Ectodermal cell (in vitro differentiated cells): ENCODE measurements around the gene MAP3K21.

ENCODE experiments used
- H3K27ac ChIP-seq: 2 replicates; pipeline ENCODE4 v1.7.0; 2013; ENCODE audit warnings: mild to moderate bottlenecking, low read depth, low read length; ENCODE audit not compliant: insufficient read depth, poor library complexity, severe bottlenecking
- H3K27me3 ChIP-seq: 2 replicates; pipeline ENCODE4 v1.7.0; 2013; ENCODE audit warnings: mild to moderate bottlenecking, low read length; ENCODE audit not compliant: insufficient read depth, control insufficient read depth, poor library complexity, severe bottlenecking
- H3K36me3 ChIP-seq: one replicate; pipeline ENCODE4 v1.7.0; 2013; ENCODE audit warnings: low read length; ENCODE audit not compliant: control insufficient read depth, insufficient read depth
- H3K4me1 ChIP-seq: one replicate; pipeline ENCODE4 v1.7.0; 2013; ENCODE audit warnings: low read length; ENCODE audit not compliant: control insufficient read depth, insufficient read depth
- H3K4me3 ChIP-seq: 2 replicates; pipeline ENCODE4 v1.7.0; 2013; ENCODE audit warnings: low read depth, low read length, control low read depth; ENCODE audit not compliant: insufficient read depth
- H3K9me3 ChIP-seq: 2 replicates; pipeline ENCODE4 v1.7.0; 2013; ENCODE audit warnings: mild to moderate bottlenecking, low read length, moderate library complexity; ENCODE audit not compliant: control insufficient read depth
- WGBS, 2 experiments: methylation state at CpG; one replicate each; pipeline ENCODE4 v1.1.7; 2013; ENCODE audit warnings: missing lambda C conversion rate in 2 of 2; 5-methylcytosine and 5-hydroxymethylcytosine counted together

Gene MAP3K21

GRCh38 chr1:233367057-233367803 is 39.7 kb downstream of the MAP3K21 start:
- H3K27ac ChIP-seq: no peak overlapping the region
- no peaks in the 10 kb centered on the region for H3K27me3 ChIP-seq
- H3K4me1 ChIP-seq: no peaks in the 10 kb centered on the region
- WGBS, 2 experiments: 76 to 84% methylated on average over 5 to 6 of the region's 6 CpGs
- no peaks in the 10 kb centered on the region for H3K9me3 ChIP-seq
- no peaks in the 10 kb centered on the region for H3K36me3 ChIP-seq
- H3K4me3 ChIP-seq: no peak overlapping the region

DNA sequence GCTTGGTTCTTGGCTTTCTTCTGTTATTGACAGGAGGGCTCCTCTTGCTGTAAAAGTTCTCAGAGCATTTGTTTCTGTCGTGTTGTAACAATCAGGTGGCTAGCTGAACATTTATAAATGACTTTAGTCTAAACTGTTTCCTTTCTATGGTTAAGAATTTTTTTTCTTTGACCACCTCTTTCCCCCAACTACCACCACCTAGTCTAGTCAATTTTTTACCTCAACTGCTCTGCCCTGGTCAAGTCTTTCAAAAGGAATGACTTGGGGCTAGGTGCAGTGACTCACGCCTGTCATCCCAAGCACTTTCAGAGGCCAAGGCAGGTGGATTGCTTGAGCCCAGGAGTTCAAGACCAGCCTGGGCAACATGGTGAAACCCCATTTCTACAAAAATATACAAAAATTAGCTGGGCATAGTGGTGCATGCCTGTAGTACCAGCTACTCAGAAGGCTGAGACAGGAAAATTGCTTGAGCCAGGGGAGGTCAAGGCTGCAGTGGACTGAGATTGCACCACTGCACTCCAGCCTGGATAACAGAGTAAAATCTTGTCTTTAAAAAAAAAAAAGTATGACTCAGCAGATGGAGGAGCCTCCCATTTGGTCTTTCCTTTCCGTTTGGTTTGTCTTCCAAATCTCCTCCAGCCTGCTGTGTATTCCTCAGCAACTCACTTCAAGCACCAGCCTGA is 40.7 kb downstream of the MAP3K21 start:
- H3K27me3 ChIP-seq: no peaks in the 10 kb centered on the region
- no peaks in the 10 kb centered on the region for H3K36me3 ChIP-seq
- no peak overlapping the region for H3K4me3 ChIP-seq
- H3K4me1 ChIP-seq: no peaks in the 10 kb centered on the region
- H3K9me3 ChIP-seq: no peaks in the 10 kb centered on the region
- no peak overlapping the region for H3K27ac ChIP-seq
- 73 to 86% methylated on average over 3 of the region's 3 CpGs for WGBS, 2 experiments

GRCh38 chr1:233368789-233369130 is 41.2 kb downstream of the MAP3K21 start:
- WGBS, 2 experiments: 92 to 100% methylated on average over 1 of the region's 1 CpG
- no peaks in the 10 kb centered on the region for H3K36me3 ChIP-seq
- H3K27ac ChIP-seq: no peak overlapping the region
- no peak overlapping the region for H3K4me3 ChIP-seq
- no peaks in the 10 kb centered on the region for H3K4me1 ChIP-seq
- no peaks in the 10 kb centered on the region for H3K27me3 ChIP-seq
- H3K9me3 ChIP-seq: no peaks in the 10 kb centered on the region

- WGBS, 2 experiments: 92 to 93% methylated on average over 11 to 12 of the region's 12 CpGs
- Histone ChIP-seq H3K4me3 (no peak overlapping the region), H3K36me3 (no peaks in the 10 kb centered on the region), H3K27me3 (no peaks in the 10 kb centered on the region), H3K9me3 (no peaks in the 10 kb centered on the region), H3K27ac (no peak overlapping the region), H3K4me1 (no peaks in the 10 kb centered on the region)
Observed at GRCh38 chr1:233372218-233373120, 44.9 kb downstream of the MAP3K21 start.

DNA sequence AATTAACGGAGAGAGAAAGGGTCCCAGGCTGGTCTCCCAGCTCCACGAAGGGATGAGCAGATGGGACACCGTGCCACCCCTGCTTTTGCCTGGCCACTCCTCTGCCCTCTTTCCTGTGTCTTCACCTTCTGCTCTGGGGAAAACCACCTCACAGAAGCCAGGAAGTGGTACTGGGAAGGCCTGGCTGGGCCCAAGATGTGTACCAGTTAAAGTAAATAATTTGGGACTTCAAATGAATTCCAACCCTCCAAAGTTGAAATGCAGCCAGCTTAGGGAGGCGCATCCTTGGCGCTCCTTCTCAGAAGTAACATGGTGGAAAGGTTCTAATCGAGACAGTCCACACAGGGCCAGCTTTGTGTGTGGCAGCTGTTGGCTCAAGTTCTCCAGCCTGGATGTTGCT is 45.7 kb downstream of the MAP3K21 start:
- no peaks in the 10 kb centered on the region for H3K4me1 ChIP-seq
- H3K36me3 ChIP-seq: no peaks in the 10 kb centered on the region
- 96 to 99% methylated on average over 6 of the region's 6 CpGs for WGBS, 2 experiments
- no peak overlapping the region for H3K27ac ChIP-seq
- H3K9me3 ChIP-seq: no peaks in the 10 kb centered on the region
- no peak overlapping the region for H3K4me3 ChIP-seq
- H3K27me3 ChIP-seq: no peaks in the 10 kb centered on the region

- Histone ChIP-seq H3K9me3 (no peaks in the 10 kb centered on the region), H3K27ac (no peak overlapping the region), H3K4me1 (no peaks in the 10 kb centered on the region), H3K4me3 (no peak overlapping the region), H3K27me3 (no peaks in the 10 kb centered on the region), H3K36me3 (no peaks in the 10 kb centered on the region)
- 94 to 96% methylated on average over 1 to 2 of the region's 2 CpGs for WGBS, 2 experiments
Observed at GRCh38 chr1:233375653-233376052, 48.1 kb downstream of the MAP3K21 start.

- H3K36me3 ChIP-seq: no peaks in the 10 kb centered on the region
- no peaks in the 10 kb centered on the region for H3K27me3 ChIP-seq
- H3K27ac ChIP-seq: no peak overlapping the region
- 98% methylated on average over 3 to 5 of the region's 5 CpGs for WGBS, 2 experiments
- no peak overlapping the region for H3K4me3 ChIP-seq
- H3K9me3 ChIP-seq: no peaks in the 10 kb centered on the region
- H3K4me1 ChIP-seq: no peaks in the 10 kb centered on the region
Observed at GRCh38 chr1:233376382-233377110, 49.0 kb downstream of the MAP3K21 start.

GRCh38 chr1:233379869-233380438 is 52.4 kb downstream of the MAP3K21 start:
- Histone ChIP-seq H3K4me1 (no peaks in the 10 kb centered on the region), H3K36me3 (peaks cover 3% of the 10 kb centered on the region), H3K27me3 (no peaks in the 10 kb centered on the region), H3K27ac (no peak overlapping the region), H3K4me3 (no peak overlapping the region), H3K9me3 (no peaks in the 10 kb centered on the region)
- WGBS, 2 experiments: 86 to 91% methylated on average over 7 of the region's 7 CpGs

DNA sequence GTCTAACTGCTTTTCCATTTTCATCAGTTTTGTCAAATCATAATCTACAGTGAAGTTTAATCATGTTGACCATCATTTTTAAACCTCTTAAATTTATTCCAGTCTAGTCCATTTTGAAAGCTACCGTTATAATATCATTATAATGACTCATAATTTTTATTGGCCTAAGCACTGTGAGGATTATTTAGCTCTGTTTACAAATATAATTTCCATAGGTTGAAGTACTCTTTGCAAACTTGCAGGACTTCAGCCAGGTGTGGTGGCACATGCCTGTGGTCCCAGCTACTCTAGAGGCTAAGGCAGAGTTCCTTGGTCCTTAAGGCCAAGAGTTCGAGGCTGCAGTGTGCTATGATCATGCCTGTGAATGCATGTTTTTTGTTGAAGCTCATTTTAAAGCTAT is 54.3 kb downstream of the MAP3K21 start:
- H3K27ac ChIP-seq: no peak overlapping the region
- H3K36me3 ChIP-seq: peaks cover 3% of the 10 kb centered on the region
- no peaks in the 10 kb centered on the region for H3K4me1 ChIP-seq
- WGBS, 2 experiments: 89 to 95% methylated on average over 2 of the region's 2 CpGs
- H3K9me3 ChIP-seq: no peaks in the 10 kb centered on the region
- no peaks in the 10 kb centered on the region for H3K27me3 ChIP-seq
- H3K4me3 ChIP-seq: no peak overlapping the region
